Aorta (tissue), 5 donors: ENCODE data around the gene TMED7. TPM values are rescaled to one million over a fixed set of nuclear protein-coding genes. Genes with fewer than 3 reads are reported as not detected.
A peak's percentile ranks its signal among the peaks of the same experiment; 100 is the strongest.

Source experiments
- ATAC-seq: fragments of 200-7000 bp; cut with Tn5 transposase; one replicate; pipeline ENCODE4 v1.9.1; 2022; ENCODE audit warnings: moderate library complexity; ENCODE audit not compliant: low FRiP score
- DNase-seq, 2 donors: peaks; one replicate each; pipeline ENCODE4 v3.0.0-alpha.2; 2020
- H3K27ac ChIP-seq, 2 donors: one replicate each; pipeline ENCODE4 v1.5.1; 2013; ENCODE audit warnings: low read length in 2 of 2, mild to moderate bottlenecking in 2 of 2, moderate library complexity in 2 of 2, control low read depth in 1 of 2, inconsistent platforms in 1 of 2, low read depth in 1 of 2
- H3K27me3 ChIP-seq, 2 donors: one replicate each; pipeline ENCODE4 v1.6.1; 2013; ENCODE audit warnings: control low read depth in 1 of 2, low read length in 1 of 2, mild to moderate bottlenecking in 1 of 2, moderate library complexity in 1 of 2; ENCODE audit not compliant: insufficient read depth in 2 of 2, control insufficient read depth in 1 of 2
- H3K36me3 ChIP-seq, 2 donors: one replicate each; pipeline ENCODE4 v1.6.1; 2013; ENCODE audit warnings: control low read depth in 1 of 2, low read length in 1 of 2, mild to moderate bottlenecking in 1 of 2; ENCODE audit not compliant: insufficient read depth in 2 of 2, control insufficient read depth in 1 of 2
- H3K4me1 ChIP-seq, 2 donors: one replicate each; pipeline ENCODE4 v1.6.1; 2013; ENCODE audit warnings: low read length in 2 of 2, control low read depth in 1 of 2, mild to moderate bottlenecking in 1 of 2, moderate library complexity in 1 of 2; ENCODE audit not compliant: insufficient read depth in 2 of 2, control insufficient read depth in 1 of 2
- H3K4me3 ChIP-seq, 2 donors: one replicate each; pipeline ENCODE4 v1.5.1; 2013; ENCODE audit warnings: low read length in 2 of 2, control low read depth in 1 of 2, mild to moderate bottlenecking in 1 of 2
- H3K9me3 ChIP-seq: one replicate; pipeline ENCODE4 v1.6.1; 2013; ENCODE audit warnings: mild to moderate bottlenecking, low read length; ENCODE audit not compliant: control insufficient read depth
- WGBS, 2 donors: extraction: QIAGEN DNeasy Blood & Tissue Kit; methylation state at CpG; one replicate each; pipeline ENCODE4 v1.1.7; 2013; 5-methylcytosine and 5-hydroxymethylcytosine counted together
- intact Hi-C, 2 donors: fragments of 100-400 bp; cut with DNase I; formaldehyde crosslinking; loops; one replicate each; pipeline versions ENCODE4 v1.14.2 to v1.15.0; 2022
- polyA plus RNA-seq, 2 donors: library from polyadenylated mRNA; stranded (reverse); fragments of 200-250 nt; gene quantifications; one replicate each; pipeline ENCODE4 v1.2.3, GENCODE V29; 2013
- total RNA-seq, 2 donors: library from RNA; stranded (reverse); fragmentation: NEBNext Ultra II Directional; extraction: Animal tissue kit (Norgen Biotek cat#: 25700); gene quantifications; one replicate each; pipeline ENCODE4 v1.2.1, GENCODE V29; 2021
- donor health status: healthy with polysubstance abuse.
- donor health status: Bipolar disorder and iron deficiency.
- donor health status: DM: no; HTN: no; CAD: no.
- donor health status: DM: no; HTN: no; CAD: no.
- donor health status: DM: yes; HTN: yes; CAD: no.

Gene TMED7
- total and polyA plus RNA-seq, 4 donors: 35.1 to 101 (median 68.0) TPM

DNA sequence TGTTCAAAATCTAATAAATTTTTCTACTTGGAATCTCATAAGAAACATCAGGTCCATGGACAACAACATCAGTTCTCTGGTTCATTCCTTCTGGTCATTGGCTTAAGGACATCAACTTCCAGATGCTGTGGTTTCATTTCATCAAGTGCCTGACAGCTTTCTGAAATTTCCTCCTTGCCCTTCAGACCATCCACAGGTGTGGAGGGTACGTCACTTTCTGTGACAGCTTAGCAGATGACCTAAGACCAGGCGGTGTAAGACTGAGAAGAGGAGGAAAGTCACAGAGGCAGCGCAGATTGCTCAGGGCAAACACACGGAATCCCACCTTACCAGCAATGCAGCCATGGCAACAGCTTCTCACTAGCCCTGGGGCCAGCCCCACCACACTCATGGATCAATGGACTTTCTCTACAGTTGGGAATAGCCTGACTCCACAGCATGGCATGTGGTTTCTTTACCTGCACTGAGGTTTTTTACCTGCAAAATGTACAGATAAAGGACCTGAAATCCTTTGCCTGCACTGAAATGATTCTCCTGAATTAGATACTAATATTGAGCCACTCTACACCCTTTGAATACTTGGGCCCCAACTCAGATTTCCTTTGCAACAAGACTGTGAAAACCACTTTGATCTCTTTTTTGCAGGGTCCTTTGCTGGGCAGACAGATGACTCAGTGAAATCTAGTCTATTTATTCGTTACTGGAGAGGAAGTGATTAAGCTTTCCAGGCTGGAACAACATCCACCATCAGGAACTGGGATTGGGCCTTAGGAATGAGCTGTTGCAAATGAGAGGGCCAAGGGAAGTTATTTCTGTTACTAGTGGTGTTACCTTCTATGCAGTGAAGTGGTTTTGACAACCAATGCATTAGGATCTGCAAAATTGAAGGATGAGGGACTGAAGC lies 50.4 kb downstream of the TMED7 start:
- ATAC-seq: peak; percentile 33
- intact Hi-C loops: loop anchor here in 1 of 2 donors (10.0 kb wide), 1 partner anchor 201 kb away; no protein-coding TSS in a partner anchor
- H3K27ac ChIP-seq: no peak overlapping the region
- H3K4me3 ChIP-seq: no peak overlapping the region
- peaks cover 2 to 5% of the 10 kb centered on the region in 2 donors for H3K36me3 ChIP-seq
- peaks cover 1% of the 10 kb centered on the region for H3K9me3 ChIP-seq
- WGBS, 2 donors: 83 to 88% methylated on average over 5 of the region's 5 CpGs
- no peak for DNase-seq
- H3K4me1 ChIP-seq: peaks cover 0 to 1% of the 10 kb centered on the region in 2 donors
- no peaks in the 10 kb centered on the region for H3K27me3 ChIP-seq

DNA sequence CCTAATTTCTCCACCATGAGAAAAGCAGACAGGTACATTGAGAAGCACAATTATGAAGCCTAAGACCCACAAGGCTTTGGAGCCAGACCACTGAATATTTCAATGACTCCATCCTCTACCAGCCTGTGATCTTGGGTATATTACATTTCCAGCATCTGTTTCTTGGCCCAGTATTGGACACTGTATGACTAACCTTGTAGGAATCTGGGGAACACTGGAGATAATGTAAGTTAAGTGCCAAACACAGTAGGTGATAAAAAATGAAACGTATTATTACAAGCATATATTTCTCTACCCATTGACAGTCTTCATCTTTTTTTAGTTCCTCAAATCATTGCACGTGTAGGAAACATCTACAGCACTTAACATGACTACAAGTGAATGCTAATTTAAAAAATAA lies 52.7 kb downstream of the TMED7 start:
- ATAC-seq (no peak), DNase-seq (no peak)
- H3K4me1 ChIP-seq: peaks cover 0 to 1% of the 10 kb centered on the region in 2 donors
- H3K36me3 ChIP-seq: peaks cover 2 to 5% of the 10 kb centered on the region in 2 donors
- WGBS, 2 donors: 47 to 49% methylated on average over 2 of the region's 2 CpGs
- H3K4me3 ChIP-seq: no peak overlapping the region
- H3K27me3 ChIP-seq: no peaks in the 10 kb centered on the region
- H3K27ac ChIP-seq: no peak overlapping the region
- H3K9me3 ChIP-seq: peaks cover 1% of the 10 kb centered on the region
- intact Hi-C loops: loop anchor here (5.0 to 10.0 kb wide), 2 partner anchors 198 to 261 kb away; no protein-coding TSS in a partner anchor

DNA sequence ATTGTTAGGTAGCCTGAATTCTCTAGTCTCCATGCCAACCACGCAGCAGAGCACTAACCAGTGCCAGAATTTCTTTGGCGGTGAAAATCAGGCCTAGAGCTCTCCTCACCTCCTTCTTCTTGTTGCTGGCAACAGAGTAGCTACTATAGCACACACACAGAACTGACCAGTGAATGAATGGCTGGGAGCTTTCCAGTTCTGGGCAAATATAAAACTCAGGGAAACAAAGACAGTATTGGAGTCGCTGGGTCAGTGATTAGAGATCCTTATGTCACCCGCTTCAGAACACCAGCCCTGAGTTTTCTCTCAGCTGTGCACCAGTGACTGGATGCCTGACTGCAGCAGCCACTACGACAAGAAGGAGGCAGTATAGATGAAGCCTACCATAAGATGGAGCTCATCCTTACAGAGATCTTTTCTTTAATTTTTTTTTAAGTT lies 54.4 kb downstream of the TMED7 start:
- no peaks in the 10 kb centered on the region for H3K27me3 ChIP-seq
- peaks cover 0 to 5% of the 10 kb centered on the region in 2 donors for H3K36me3 ChIP-seq
- peak; percentile 64 for ATAC-seq
- peaks cover 0 to 1% of the 10 kb centered on the region in 2 donors for H3K4me1 ChIP-seq
- H3K9me3 ChIP-seq: peaks cover under 1% of the 10 kb centered on the region
- DNase-seq: no peak
- 42 to 43% methylated on average over 5 of the region's 5 CpGs for WGBS, 2 donors
- no peak overlapping the region for H3K4me3 ChIP-seq
- H3K27ac ChIP-seq: no peak overlapping the region
- intact Hi-C loops: loop anchor here (5.0 to 10.0 kb wide), 2 partner anchors 197 to 259 kb away; no protein-coding TSS in a partner anchor

DNA sequence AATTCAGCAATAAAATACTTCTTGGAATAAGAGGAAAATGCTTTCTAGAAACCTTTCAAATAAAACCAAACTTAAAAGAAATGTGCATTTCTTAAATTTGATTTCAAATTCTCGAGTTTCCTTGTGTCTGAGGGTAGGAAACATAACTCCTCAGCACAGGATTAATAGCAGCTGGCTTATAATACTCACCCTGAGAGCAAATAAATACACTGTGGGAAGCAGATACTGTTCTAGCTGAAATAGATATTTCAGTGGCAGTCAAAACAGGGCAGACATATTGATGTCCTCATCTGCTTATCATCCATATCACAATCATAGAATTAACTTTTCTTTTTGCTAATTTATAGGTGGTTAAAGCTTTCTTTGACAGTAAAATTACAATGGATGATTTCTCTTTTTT lies 57.2 kb downstream of the TMED7 start:
- WGBS, 2 donors: 69 to 90% methylated on average over 1 of the region's 1 CpG

GRCh38 chr5:115565233-115565632 lies 60.6 kb downstream of the TMED7 start:
- H3K27ac ChIP-seq: no peak overlapping the region
- H3K4me3 ChIP-seq: no peak overlapping the region
- peaks cover 0 to 2% of the 10 kb centered on the region in 2 donors for H3K27me3 ChIP-seq
- H3K9me3 ChIP-seq: peaks cover 2% of the 10 kb centered on the region
- no peaks in the 10 kb centered on the region for H3K36me3 ChIP-seq
- 58 to 59% methylated on average over 2 of the region's 2 CpGs for WGBS, 2 donors
- intact Hi-C loops: no loop called here
- H3K4me1 ChIP-seq: no peaks in the 10 kb centered on the region
- ATAC-seq (no peak), DNase-seq (no peak)

More for the DNA sequence above, 57.2 kb downstream of the TMED7 start:
- intact Hi-C loops: no loop called here
- no peak overlapping the region for H3K27ac ChIP-seq
- ATAC-seq (no peak), DNase-seq (no peak)
- H3K4me3 ChIP-seq: no peak overlapping the region
- H3K27me3 ChIP-seq: no peaks in the 10 kb centered on the region
- H3K9me3 ChIP-seq: no peaks in the 10 kb centered on the region
- peaks cover 0 to 1% of the 10 kb centered on the region in 2 donors for H3K4me1 ChIP-seq
- no peaks in the 10 kb centered on the region for H3K36me3 ChIP-seq

Other genes starting within 250 kb of the TMED7 start
- 10 to 100 TPM; 18.8 to 21.0 TPM for gene FEM1C, start 81.3 kb downstream of the TMED7 start, total RNA-seq
- gene FEM1C, start 81.3 kb downstream of the TMED7 start, polyA plus RNA-seq: 1 to 10 TPM; 5.1 to 7.1 TPM
- gene TICAM2, start 23.6 kb downstream of the TMED7 start, total RNA-seq: 10 to 100 TPM in 1 of 2 donors, 1 to 10 TPM in 1; 8.3 to 10.6 TPM
- gene TICAM2, start 23.6 kb downstream of the TMED7 start, polyA plus RNA-seq: 1 to 10 TPM; 3.1 to 3.4 TPM
- 10 to 100 TPM; 11.6 to 27.7 TPM for gene CDO1, start 190.6 kb upstream of the TMED7 start, total RNA-seq
- gene CDO1, start 190.6 kb upstream of the TMED7 start, polyA plus RNA-seq: 10 to 100 TPM; 93.9 to 97.9 TPM
- gene ATG12, start 215.5 kb upstream of the TMED7 start, total RNA-seq: 10 to 100 TPM; 42.5 to 52.5 TPM
- 10 to 100 TPM; 45.3 to 62.6 TPM for gene ATG12, start 215.5 kb upstream of the TMED7 start, polyA plus RNA-seq
- gene AP3S1, start 215.9 kb upstream of the TMED7 start, total RNA-seq: 100 to 1,000 TPM; 114 to 118 TPM
- gene AP3S1, start 215.9 kb upstream of the TMED7 start, polyA plus RNA-seq: 100 to 1,000 TPM in 1 of 2 donors, 10 to 100 TPM in 1; 86.5 to 273 TPM